A673 (cell line): ENCODE results near the gene G6PC1. TPM values are rescaled to one million over a fixed set of nuclear protein-coding genes. Genes with fewer than 3 reads are reported as not detected.

ENCODE experiments used
- BruUV-seq: library from RNA; stranded (reverse); fragments of 400-500 nt; replicated peaks from 2 replicates; lab custom pipeline; 2021; lab: Mats Ljungman, UMichigan
- CTCF ChIA-PET: fragments of 300-600 bp; sonication (Branson Sonifier 250); formaldehyde crosslinking; loops from one replicate; lab custom pipeline; 2022; ENCODE audit warnings: antibody characterized with exemption; lab: Charles Lee
- POLR2A ChIA-PET: fragments of 300-600 bp; sonication (Branson Sonifier 250); formaldehyde crosslinking; loops from one replicate; lab custom pipeline; 2022; ENCODE audit warnings: antibody characterized with exemption; ENCODE audit not compliant: low non-redundant PET; lab: Charles Lee
- DNase-seq: peaks from one replicate; pipeline ENCODE4 v3.0.0-alpha.2; 2015; ENCODE audit warnings: low spot score
- H3K27ac ChIP-seq: fragments of 200-600 bp; sonication (generic); 2 replicates; pipeline ENCODE4 v1.5.1; 2016; ENCODE audit warnings: mixed run types, low read depth, mild to moderate bottlenecking, mixed read lengths, antibody characterized with exemption, low read length; ENCODE audit not compliant: poor library complexity, severe bottlenecking
- H3K27me3 ChIP-seq: fragments of 200-600 bp; sonication (generic); replicated peaks from 2 replicates; pipeline ENCODE4 v1.6.1; 2017; ENCODE audit warnings: mixed run types, low read depth, mild to moderate bottlenecking, mixed read lengths, antibody characterized with exemption, low read length; ENCODE audit not compliant: insufficient read depth, poor library complexity
- H3K36me3 ChIP-seq: fragments of 200-600 bp; sonication (generic); 2 replicates; pipeline ENCODE4 v1.6.1; 2016; ENCODE audit warnings: mixed run types, mild to moderate bottlenecking, mixed read lengths, antibody characterized with exemption, low read length; ENCODE audit not compliant: insufficient read depth, poor library complexity, severe bottlenecking
- H3K4me1 ChIP-seq: fragments of 200-600 bp; sonication (generic); 2 replicates; pipeline ENCODE4 v1.6.1; 2017; ENCODE audit warnings: mixed run types, mild to moderate bottlenecking, mixed read lengths, antibody characterized with exemption, low read length; ENCODE audit not compliant: insufficient read depth, poor library complexity, severe bottlenecking
- H3K4me3 ChIP-seq: fragments of 200-600 bp; sonication (generic); 2 replicates; pipeline ENCODE4 v1.5.1; 2016; ENCODE audit warnings: low read depth, mixed run types, mild to moderate bottlenecking, mixed read lengths, low read length; ENCODE audit not compliant: poor library complexity, severe bottlenecking
- H3K9me3 ChIP-seq: fragments of 200-600 bp; sonication (generic); 2 replicates; pipeline ENCODE4 v1.6.1; 2016; ENCODE audit warnings: mixed run types, low read depth, mild to moderate bottlenecking, mixed read lengths, antibody characterized with exemption, low read length; ENCODE audit not compliant: poor library complexity, severe bottlenecking
- EZH2 ChIP-seq: fragments of 200-600 bp; sonication (generic); IDR thresholded peaks from 2 replicates; pipeline ENCODE4 v1.6.1; 2017; ENCODE audit warnings: borderline replicate concordance, low read depth, mild to moderate bottlenecking, mixed read lengths, antibody characterized with exemption, low read length; ENCODE audit not compliant: poor library complexity, severe bottlenecking
- intact Hi-C: fragments of 100-400 bp; cut with micrococcal nuclease; formaldehyde crosslinking; loops from one replicate; pipeline ENCODE4 v1.10.0; 2022; ENCODE audit not compliant: unreplicated experiment
- total RNA-seq: library from RNA; stranded (reverse); gene quantifications from 2 replicates; pipeline ENCODE4 v1.2.3, GENCODE V29; 2021
- TF ChIP-seq, protein P1 (sequence below): fragments of 300-800, 200-600 bp; sonication (generic); conservative IDR thresholded peaks from 2 replicates; pipeline ENCODE4 v1.5.1; 2017; ENCODE audit warnings: low read depth, mild to moderate bottlenecking, antibody characterized with exemption, low read length, moderate library complexity, mixed read lengths

Gene G6PC1
- total RNA-seq, 1 experiment from 2014 or later = not detected

DNA sequence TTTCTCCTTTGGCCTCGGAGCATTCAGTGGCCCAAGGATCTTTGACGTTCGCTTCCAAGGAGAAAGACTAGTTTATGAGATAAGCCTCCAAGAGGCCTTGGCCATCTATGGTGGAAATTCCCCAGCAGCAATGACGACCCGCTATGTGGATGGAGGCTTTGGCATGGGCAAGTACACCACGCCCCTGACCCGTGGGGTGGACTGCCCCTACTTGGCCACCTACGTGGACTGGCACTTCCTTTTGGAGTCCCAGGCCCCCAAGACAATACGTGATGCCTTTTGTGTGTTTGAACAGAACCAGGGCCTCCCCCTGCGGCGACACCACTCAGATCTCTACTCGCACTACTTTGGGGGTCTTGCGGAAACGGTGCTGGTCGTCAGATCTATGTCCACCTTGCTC lies 48.2 kb upstream of the G6PC1 start:
- TF ChIP-seq, protein P1, sequence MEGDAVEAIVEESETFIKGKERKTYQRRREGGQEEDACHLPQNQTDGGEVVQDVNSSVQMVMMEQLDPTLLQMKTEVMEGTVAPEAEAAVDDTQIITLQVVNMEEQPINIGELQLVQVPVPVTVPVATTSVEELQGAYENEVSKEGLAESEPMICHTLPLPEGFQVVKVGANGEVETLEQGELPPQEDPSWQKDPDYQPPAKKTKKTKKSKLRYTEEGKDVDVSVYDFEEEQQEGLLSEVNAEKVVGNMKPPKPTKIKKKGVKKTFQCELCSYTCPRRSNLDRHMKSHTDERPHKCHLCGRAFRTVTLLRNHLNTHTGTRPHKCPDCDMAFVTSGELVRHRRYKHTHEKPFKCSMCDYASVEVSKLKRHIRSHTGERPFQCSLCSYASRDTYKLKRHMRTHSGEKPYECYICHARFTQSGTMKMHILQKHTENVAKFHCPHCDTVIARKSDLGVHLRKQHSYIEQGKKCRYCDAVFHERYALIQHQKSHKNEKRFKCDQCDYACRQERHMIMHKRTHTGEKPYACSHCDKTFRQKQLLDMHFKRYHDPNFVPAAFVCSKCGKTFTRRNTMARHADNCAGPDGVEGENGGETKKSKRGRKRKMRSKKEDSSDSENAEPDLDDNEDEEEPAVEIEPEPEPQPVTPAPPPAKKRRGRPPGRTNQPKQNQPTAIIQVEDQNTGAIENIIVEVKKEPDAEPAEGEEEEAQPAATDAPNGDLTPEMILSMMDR = no peak
- no peak for TF ChIP-seq EZH2
- intact Hi-C loops = no loop called here
- Histone ChIP-seq H3K4me3 (no peak overlapping the region), H3K9me3 (no peaks in the 10 kb centered on the region), H3K36me3 (no peaks in the 10 kb centered on the region), H3K4me1 (no peaks in the 10 kb centered on the region), H3K27ac (no peak overlapping the region), H3K27me3 (no peaks in the 10 kb centered on the region)
- BruUV-seq = no TSS peak
- ChIA-PET CTCF (no interaction called here), POLR2A (no interaction called here)
- no peak for DNase-seq

DNA sequence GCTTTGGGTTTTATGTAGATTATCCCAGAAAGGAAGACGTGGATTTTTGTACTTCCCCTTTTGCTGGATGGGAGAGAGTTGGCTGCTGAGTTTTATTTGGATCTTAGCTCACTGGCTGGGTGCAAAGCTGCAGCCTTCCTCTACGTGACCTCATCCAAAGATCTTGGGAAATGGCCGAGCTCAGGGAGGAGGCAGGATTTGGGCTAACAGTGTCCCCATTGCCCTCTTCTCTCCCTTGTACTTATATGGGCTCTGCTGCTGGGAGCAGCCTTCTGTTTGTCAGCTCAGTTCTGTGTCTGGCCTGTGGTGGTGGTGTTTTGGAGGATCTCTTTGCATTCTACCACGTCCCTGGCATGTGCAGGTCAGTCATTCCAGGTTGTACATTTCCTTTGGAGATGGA lies 47.6 kb upstream of the G6PC1 start:
- ChIA-PET CTCF (no interaction called here), POLR2A (no interaction called here)
- intact Hi-C loops = no loop called here
- no peak overlapping the region for H3K4me3 ChIP-seq
- no peak overlapping the region for H3K27ac ChIP-seq
- no peaks in the 10 kb centered on the region for H3K9me3 ChIP-seq
- TF ChIP-seq EZH2 = no peak
- TF ChIP-seq, protein P1 = no peak
- no peaks in the 10 kb centered on the region for H3K36me3 ChIP-seq
- no peaks in the 10 kb centered on the region for H3K4me1 ChIP-seq
- H3K27me3 ChIP-seq = no peaks in the 10 kb centered on the region
- no peak for DNase-seq
- BruUV-seq = no TSS peak

DNA sequence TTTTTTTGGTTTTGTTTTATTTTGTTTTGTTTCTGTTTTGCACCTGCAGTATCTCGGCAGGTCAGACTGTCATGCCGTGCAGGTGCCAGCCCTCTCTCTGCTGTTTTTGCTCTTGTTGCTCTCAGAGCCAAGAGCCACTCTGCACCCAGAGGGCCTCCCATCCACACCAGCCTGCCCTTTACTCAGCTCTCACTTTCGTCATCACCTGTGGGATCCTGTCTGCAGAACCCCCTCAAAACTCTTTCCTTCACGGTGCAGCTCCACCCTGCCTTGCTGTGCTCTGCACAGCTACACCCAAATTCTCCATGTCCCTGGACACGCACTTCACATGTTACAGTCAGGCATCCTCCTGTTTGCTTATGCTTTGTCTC lies 47.0 kb upstream of the G6PC1 start:
- Histone ChIP-seq H3K27me3 (no peaks in the 10 kb centered on the region), H3K27ac (no peak overlapping the region), H3K4me1 (no peaks in the 10 kb centered on the region), H3K9me3 (no peaks in the 10 kb centered on the region), H3K4me3 (no peak overlapping the region), H3K36me3 (no peaks in the 10 kb centered on the region)
- no peak for DNase-seq
- intact Hi-C loops = no loop called here
- no TSS peak for BruUV-seq
- TF ChIP-seq EZH2 = no peak
- TF ChIP-seq, protein P1 = no peak
- ChIA-PET CTCF (no interaction called here), POLR2A (no interaction called here)
